GM21367 (cell line): Measurements from ENCODE around the gene INSRR.

Source experiments
- ATAC-seq: cut with Tn5 transposase; IDR thresholded peaks from one replicate; pipeline ENCODE4 v1.9.1; 2021; ENCODE audit not compliant: unreplicated experiment

INSRR gene

GRCh38 chr1:156808186-156809030 is 50.5 kb downstream of the INSRR start:
- ATAC-seq = no peak

GRCh38 chr1:156807627-156808026 is 51.3 kb downstream of the INSRR start:
- ATAC-seq = no peak

DNA sequence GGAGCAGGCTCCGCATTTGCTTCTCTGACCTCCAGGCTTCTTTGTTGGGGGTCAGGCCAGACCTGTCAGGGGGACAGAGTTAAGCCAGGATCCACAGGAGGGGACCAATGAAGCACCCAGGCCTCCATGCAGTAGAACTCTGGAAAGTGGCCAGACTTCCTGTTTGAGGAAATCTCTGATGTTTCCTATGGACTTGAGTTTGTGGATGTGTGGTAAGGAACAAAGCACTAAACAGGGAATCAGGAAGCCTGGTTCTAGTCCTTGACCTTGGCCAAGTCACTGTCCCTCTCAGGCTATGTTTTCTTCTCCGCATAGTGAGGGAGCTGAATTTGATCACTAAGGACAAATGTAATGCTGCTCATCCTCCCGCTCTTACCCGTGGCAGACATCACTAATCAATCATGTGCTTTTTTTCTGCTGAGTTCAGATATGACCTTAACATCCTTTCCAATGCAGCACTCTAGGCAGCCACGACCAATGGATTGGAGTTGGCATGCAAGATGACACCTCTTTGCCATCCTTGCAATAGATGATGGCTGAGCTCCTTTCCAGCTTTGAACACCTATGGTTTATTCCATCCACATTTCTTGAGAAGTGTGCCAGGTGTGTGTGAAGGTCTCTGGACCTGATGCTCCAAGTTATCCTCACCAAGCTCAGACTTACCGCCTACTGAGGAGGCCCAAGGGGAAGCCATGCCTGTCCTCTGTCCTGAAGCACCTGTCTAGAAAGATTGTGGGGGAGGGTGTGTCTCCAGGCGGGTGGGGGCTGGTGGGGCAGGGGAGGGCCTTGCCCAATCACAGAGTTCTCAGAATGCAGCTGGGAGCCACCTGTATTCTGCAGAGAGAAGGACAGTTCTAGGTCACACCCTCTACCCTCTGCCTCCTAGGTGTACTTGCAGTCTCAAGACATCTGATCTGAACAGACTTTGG is 52.1 kb downstream of the INSRR start:
- ATAC-seq = no peak

DNA sequence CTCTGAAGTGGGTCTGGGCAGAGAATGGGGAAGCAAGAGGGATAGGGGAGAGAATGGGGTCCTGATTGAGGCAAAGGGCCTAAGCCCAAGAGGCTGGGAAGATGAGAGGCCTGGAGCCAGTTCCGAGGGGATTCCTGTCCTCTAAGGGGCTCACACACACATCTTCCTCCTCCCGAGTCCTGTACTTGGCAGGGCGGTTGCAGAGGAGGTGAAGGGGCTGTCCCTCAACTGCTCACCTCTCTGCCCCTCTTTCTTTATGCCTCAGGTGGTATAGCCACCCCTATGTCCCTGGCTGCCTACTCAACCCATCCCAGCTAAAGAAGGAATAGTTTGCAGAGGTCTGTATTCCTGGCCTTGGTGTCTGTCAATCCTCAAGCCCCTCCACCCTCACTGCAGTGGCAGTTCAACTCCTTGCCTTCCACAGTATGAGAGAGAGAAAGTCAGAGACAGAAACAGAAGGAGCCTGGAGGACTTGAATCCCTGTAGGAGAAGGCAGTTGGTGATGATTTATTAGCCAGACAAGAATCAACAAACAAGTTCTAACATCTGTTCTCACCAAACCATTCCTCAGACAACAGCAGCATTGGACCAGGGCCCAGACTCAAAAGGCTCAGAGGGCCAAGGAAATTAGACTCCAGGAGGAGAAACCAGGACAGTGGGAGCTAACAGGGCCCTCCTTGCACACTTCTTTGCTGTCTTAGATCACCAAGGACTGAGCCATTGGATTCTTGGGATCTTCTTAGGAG is 53.0 kb downstream of the INSRR start:
- no peak for ATAC-seq

- ATAC-seq = no peak
Measured at GRCh38 chr1:156804572-156805243, 54.2 kb downstream of the INSRR start.

DNA sequence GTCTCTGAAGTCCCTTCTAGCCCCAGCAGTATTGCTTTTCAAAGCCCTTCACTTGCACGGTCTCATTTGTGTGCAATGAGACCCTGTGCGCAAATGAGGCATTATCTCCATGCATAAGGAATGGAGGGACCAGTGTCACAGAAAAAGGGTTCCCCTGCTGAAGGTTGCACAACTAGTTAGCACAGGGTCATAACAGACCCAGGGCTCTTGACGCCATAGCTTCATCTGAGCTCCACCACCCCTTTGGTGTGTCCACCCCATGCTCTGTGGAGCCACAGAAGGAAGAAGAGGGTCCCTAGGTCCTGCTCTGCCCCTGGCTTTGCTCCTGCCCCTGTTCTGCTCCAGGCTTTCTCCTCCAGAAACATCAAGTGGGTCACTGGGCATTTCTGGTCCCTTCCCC is 54.9 kb downstream of the INSRR start:
- no peak for ATAC-seq

DNA sequence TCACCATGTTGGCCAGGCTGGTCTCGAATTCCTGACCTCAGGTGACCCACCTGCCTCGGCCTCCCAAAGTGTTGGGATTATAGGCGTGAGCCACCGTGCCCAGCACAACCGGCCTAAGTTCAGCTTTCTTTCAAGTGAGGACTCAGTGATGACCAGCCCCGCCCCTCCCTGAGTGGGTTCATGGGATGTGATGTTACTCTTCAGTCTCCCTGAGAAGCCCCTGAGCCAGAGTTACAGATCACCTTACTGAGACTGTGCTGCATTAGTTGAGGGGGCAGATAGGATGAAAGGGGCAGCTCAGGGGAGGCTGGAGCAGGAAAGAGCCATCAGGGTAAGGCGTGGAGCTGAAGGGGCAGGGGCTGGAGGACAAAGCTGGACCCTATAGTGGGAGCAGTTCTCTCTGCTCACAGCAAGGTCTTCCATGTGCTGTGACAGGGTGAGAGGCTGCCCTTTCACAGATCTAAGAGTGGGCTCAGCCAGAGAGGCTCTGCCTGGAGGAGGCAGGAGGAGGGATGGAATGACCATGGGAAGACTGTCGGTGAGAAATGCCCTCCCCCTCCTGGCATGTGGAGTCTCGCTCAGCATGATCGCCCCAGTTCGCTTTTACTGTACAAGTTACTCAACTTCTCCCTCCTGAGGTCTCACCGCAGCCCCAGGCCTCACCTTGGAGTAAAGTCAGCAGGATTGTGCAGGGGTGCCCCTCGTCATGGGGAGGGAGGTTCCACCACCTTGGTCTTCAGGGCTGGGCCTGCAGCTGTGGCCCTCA is 55.6 kb downstream of the INSRR start:
- ATAC-seq = no peak

GRCh38 chr1:156802421-156802935 is 56.4 kb downstream of the INSRR start:
- ATAC-seq = no peak

GRCh38 chr1:156801409-156802121 is 57.4 kb downstream of the INSRR start:
- ATAC-seq = no peak

GRCh38 chr1:156797212-156797871 is 61.6 kb downstream of the INSRR start:
- no peak for ATAC-seq

GRCh38 chr1:156796340-156797097 is 62.4 kb downstream of the INSRR start:
- ATAC-seq = no peak

- ATAC-seq = no peak
Measured at GRCh38 chr1:156795787-156796186, 63.1 kb downstream of the INSRR start.

- no peak for ATAC-seq
Measured at GRCh38 chr1:156795374-156795733, 63.6 kb downstream of the INSRR start.

DNA sequence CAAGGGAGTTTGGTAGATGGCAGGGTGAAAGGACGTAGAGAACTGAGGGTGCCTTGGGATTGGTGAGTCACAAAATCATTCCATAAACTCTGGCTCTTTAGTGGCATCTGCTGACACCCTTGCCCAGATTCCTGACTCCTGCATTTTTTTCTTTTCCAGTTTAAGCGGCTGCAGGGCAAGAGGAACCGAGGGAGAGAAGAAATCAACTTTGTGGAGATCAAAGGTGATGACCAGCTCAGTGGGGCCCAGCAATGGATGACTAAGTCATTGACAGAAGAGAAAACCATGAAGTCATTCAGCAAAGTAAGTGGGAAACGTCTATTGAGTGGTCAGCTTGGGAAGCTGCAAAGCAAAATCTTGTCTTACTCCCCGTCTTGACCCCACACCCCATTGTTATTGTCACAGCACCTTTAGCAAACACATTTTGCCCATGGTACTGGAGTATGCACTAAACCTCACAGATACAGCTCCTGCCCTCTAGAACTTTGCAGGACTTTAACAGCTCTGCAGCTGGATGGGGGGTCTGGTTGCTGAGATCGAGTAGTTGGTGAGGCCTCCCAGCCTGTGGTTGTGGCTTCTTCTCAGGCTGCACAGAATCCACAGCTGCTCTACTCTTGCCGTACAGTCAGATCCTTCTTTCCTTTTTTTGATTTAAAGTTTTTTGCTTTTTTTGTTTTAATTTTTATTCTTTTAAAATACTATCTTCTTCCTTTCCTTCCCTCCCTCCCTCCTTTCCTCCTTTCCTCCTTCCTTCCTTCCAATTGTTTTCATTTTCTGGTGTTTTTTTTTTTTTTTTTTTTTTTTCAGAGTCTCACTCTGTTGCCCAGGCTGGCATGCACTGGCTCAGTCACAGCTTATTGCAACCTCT is 64.2 kb downstream of the INSRR start:
- ATAC-seq = no peak
